ENCODE data around the gene GATAD2A.

GATAD2A gene

GRCh38 chr19:19508217-19508616, 102.7 kb downstream of the GATAD2A start:
- no peak for TF ChIP-seq SIN3A (IDR thresholded peaks at IDR 0.05; ENCODE audit: borderline replicate concordance, insufficient read depth, low read length)
- TF ChIP-seq POLR2AphosphoS5 (IDR thresholded peaks at IDR 0.05; ENCODE audit: low read depth, low read length): no peak
- no peak for TF ChIP-seq TAF1 (IDR thresholded peaks at IDR 0.05; ENCODE audit: borderline replicate concordance, insufficient read depth, low read length)
- TF ChIP-seq FOXP2 (optimal IDR thresholded peaks at IDR 0.05; ENCODE audit: borderline replicate concordance, extremely low read depth, extremely low read length, insufficient read depth): no peak
- no peak for TF ChIP-seq REST (IDR thresholded peaks at IDR 0.05; ENCODE audit: insufficient read depth in 1 of 2, low read depth in 2 of 2, low read length in 2 of 2)

DNA sequence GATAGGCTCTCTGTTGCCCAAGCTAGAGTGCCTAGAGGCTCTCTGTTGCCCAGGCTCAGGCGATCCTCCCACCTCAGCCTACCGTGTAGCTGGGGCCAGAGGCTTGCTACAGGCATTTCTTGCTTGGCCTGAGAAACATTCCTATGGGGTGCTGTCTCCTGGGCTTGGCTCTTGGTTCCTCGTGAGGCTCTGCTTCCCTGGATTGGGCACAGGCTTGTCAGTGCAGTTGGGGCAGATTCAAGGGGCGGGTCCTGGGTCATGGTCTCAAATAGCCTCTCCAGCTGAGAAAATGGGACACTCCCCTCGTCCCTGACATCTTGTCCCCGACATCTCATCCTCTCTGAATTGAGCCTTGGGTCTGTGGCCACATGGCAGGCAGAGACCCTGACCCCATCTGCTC, 105.0 kb downstream of the GATAD2A start:
- TF ChIP-seq TAF1 (IDR thresholded peaks at IDR 0.05; ENCODE audit: borderline replicate concordance, insufficient read depth, low read length) (no peak), POLR2AphosphoS5 (IDR thresholded peaks at IDR 0.05; ENCODE audit: low read depth, low read length) (no peak), REST (IDR thresholded peaks at IDR 0.05; ENCODE audit: insufficient read depth in 1 of 2, low read depth in 2 of 2, low read length in 2 of 2) (no peak), SIN3A (IDR thresholded peaks at IDR 0.05; ENCODE audit: borderline replicate concordance, insufficient read depth, low read length) (no peak), FOXP2 (optimal IDR thresholded peaks at IDR 0.05; ENCODE audit: borderline replicate concordance, extremely low read depth, extremely low read length, insufficient read depth) (no peak)

- TF ChIP-seq REST (IDR thresholded peaks at IDR 0.05; ENCODE audit: insufficient read depth in 1 of 2, low read depth in 2 of 2, low read length in 2 of 2) (no peak), TAF1 (IDR thresholded peaks at IDR 0.05; ENCODE audit: borderline replicate concordance, insufficient read depth, low read length) (no peak), SIN3A (IDR thresholded peaks at IDR 0.05; ENCODE audit: borderline replicate concordance, insufficient read depth, low read length) (no peak)
Observed at GRCh38 chr19:19513682-19514081, 108.2 kb downstream of the GATAD2A start.

GRCh38 chr19:19514215-19514657, 108.8 kb downstream of the GATAD2A start:
- no peak for TF ChIP-seq POLR2AphosphoS5 (IDR thresholded peaks at IDR 0.05; ENCODE audit: low read depth, low read length)
- no peak for TF ChIP-seq SIN3A (IDR thresholded peaks at IDR 0.05; ENCODE audit: borderline replicate concordance, insufficient read depth, low read length)
- no peak for TF ChIP-seq TAF1 (IDR thresholded peaks at IDR 0.05; ENCODE audit: borderline replicate concordance, insufficient read depth, low read length)
- TF ChIP-seq FOXP2 (optimal IDR thresholded peaks at IDR 0.05; ENCODE audit: borderline replicate concordance, extremely low read depth, extremely low read length, insufficient read depth): no peak
- TF ChIP-seq REST (IDR thresholded peaks at IDR 0.05; ENCODE audit: insufficient read depth in 1 of 2, low read depth in 2 of 2, low read length in 2 of 2): no peak
